Fibroblast of skin of scalp (primary cell): ENCODE data around the gene RTN4RL1.

Experiments
- DNase-seq: peaks from one replicate; pipeline ENCODE4 v3.0.0-alpha.2; 2013

Gene RTN4RL1

DNA sequence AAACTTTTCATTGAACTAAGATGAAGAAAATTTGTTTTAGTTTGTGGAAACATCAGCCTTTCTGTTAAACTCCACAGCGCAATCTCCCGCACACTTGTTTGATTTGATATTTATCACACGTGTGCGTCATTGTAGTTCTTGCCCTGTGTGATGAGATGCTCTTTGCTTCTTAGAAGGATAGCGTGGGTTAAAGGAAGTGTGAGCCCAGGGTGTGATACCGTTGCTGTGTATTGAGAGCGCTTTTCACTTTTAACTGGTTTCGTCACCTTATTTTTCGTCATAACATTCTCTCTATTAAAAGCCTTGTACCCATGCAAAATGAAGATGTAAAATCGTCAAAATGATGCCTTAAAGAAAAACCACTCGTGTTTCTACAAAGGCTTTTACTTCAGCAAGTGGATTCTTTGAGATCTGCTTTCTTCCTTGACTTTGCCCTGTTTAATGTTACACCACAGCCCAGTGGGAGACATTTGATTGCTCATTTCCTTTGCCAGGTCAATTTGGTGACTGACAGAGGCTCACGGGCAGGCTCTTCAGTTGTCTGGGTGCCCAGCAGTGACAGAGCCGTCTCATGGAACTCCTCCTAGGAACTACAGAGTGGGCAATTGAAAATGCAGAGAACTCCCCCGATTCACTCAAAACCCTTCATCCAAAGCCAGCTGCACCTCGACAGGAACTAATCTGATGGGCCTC is 134.2 kb downstream of the RTN4RL1 start:
- DNase-seq = no peak

DNA sequence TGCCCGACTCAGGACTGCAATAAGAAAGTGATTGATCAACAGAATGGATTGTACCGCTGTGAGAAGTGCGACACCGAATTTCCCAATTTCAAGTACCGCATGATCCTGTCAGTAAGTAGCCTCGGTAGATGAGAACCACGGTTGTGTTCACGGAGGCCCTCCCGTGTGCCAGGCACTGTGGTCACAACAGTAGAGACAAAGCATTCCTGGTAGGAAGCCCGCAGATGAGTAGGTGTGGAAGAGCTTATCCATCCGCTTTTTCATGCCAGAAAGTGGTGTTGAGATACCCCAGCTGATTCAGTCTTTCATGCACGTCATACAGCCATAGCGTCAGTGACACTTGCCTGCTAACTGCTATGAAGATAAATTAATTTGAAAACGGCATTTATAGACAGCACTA is 136.4 kb downstream of the RTN4RL1 start:
- DNase-seq = no peak
